GM19238 (cell line): ENCODE data around the gene SFTA2.
A peak's percentile ranks its signal among the peaks of the same experiment; 100 is the strongest.

Experiments used
- DNase-seq: peaks from one replicate; pipeline ENCODE4 v3.0.0; 2011; ENCODE audit warnings: low spot score; ENCODE audit not compliant: insufficient read length

The SFTA2 gene

DNA sequence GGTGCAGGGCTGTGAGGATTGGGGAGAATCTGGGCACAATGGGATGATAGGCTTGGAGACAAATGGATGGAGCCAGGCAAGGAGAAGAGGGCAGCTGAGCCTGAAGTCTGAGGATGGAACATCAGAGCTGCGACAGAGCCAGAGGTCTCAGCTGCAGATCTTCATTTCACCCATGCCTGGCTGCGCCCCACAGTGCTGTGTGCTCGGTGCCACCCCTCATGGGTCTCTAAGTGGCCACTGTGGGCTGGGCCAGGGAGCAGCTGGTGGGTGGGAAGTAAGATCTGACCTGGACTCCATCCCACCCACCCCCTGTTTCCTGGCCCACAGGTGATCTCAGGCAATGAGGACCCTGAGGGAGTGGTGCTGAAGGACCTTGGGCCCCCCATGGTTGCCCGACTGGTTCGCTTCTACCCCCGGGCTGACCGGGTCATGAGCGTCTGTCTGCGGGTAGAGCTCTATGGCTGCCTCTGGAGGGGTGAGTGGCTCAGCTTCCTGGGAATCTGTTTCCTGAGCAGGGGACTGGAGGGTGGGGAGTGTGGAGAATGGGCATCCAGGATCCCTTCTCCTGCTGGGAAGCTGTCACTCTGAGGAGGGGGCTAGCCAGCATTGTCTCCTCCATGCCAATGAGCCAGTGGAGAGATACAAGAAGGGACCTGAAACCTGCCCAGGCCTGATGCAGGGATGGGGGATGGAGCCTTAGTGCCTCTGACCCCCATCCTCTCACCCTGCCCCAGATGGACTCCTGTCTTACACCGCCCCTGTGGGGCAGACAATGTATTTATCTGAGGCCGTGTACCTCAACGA, 41.1 kb downstream of the SFTA2 start:
- no peak for DNase-seq

DNA sequence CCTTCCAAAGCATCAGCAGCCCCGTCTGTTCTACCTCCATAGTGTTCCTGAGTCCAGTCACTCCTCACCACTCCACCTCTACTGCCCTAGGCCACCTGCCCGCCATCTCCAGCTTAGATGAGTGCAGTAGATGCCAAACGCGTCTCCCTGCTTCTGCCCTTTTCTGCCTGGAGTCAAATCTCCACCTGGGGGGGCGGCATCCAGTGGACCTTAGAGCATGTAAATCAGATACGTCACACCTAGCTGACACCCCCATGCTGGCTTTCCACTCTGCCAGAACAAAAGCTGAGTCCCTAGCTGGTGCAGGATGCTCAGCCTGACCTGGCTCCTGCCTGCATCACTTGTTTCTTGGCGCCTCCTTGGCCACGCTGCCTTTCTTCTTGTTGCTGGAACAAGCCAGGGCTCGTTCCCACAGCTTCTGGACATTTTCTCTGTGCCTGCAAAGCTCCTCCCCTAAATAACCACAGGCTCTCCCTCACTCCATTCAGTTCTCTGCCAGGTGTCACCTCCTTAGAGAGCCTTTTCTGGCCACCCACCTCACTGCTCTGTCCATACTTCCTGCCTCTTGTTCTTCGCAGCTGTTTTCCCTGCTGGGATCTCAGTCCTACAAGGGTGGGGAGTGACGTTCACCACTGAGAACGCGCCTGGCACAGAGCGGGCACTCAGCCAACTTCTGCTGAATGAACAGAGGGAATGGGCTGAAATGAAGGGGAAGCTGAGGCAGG, 41.9 kb downstream of the SFTA2 start:
- DNase-seq, result no peak

DNA sequence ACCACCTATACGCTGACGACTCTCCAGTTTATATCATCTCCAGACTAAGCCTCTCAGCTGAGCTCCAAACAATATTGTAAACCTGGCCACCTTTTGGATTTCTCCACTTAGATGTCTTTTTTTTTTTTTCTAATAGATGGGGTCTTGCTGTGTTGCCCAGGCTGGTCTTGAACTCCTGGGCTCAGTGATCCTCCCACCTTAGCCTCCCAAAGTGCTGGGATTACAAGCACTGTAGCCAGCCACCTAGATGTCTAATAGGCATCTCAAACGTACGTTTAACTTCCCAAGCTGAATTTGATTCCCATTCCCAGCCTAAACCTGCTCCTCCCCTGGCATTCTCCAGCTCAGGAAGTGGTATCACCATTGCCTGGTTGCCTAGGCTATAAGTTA, 42.5 kb downstream of the SFTA2 start:
- DNase-seq, result no peak

DNA sequence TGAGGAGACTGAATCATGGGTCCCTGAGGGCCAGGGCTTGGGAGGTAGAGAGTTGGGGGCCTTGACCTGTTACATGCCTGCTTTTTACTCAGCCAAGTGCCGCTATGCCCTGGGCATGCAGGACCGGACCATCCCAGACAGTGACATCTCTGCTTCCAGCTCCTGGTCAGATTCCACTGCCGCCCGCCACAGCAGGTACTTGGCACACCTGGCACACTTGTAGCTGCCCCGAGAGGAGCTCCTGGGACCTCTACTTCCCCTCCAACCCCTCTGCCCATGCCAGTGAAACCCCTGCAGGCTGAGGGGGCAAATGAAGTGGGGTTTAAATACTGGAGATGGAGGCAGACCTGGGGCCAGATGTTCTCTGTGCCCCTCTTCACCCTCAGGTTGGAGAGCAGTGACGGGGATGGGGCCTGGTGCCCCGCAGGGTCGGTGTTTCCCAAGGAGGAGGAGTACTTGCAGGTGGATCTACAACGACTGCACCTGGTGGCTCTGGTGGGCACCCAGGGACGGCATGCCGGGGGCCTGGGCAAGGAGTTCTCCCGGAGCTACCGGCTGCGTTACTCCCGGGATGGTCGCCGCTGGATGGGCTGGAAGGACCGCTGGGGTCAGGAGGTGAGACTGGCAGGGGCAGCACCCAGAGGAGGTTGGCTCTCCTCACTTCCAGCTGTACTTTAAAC, 43.0 kb downstream of the SFTA2 start:
- DNase-seq, result no peak

DNA sequence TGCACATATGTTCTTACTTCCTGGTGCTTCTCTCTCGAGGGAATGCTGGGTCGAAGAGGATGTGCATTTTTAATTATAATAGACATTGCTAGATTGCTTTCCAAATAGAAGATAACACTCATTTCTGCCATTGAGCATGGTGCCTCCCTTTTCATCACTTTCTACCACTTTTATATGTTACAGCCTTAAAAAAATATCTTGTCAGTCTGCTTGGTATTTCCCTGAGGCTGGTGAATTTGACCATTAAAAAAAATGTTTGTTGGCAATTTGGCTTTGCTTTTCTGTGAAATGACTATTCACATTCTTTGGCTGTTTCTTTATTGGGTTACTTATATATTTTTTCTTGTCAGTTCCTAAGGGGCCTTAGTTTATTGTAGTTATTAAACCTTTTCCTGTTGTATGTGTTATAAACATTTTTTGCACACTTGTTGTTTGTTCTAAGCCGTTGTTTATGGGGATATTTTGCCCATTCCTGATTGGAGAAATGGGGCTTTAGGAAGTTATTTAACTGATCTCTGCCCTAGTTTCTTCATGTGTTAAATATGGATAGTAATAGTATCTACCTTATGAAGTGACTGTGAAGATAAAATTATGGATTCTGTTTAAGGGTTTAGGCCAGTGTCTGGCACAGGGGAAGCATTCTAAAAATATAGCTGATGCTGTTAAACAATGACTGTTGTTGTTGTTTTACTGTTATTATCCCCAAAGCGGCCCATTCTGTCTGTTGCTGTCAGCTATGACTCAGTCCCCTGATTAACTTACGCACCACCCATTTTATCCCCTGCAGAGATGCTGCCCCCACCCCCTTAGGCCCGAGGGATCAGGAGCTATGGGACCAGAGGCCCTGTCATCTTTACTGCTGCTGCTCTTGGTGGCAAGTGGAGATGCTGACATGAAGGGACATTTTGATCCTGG, 43.8 kb downstream of the SFTA2 start:
- DNase-seq, result no peak

DNA sequence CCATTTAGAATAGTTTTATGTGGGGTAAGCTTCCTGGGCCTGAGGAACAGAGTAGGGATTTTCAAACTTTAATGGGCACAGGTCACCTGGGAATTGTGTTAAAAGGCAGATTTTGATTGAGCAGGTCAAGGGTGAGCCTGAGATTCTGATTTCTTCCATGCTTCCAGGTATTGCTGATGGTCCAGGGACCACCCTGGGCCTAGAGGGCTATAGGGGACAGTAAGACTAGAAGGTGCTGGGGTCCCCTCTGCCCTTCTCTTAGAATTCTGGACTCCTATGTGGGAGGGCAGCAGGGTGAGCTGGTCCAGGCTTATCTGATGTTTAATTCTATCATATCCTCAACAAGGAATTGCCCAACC, 45.1 kb downstream of the SFTA2 start:
- DNase-seq, result no peak

DNA sequence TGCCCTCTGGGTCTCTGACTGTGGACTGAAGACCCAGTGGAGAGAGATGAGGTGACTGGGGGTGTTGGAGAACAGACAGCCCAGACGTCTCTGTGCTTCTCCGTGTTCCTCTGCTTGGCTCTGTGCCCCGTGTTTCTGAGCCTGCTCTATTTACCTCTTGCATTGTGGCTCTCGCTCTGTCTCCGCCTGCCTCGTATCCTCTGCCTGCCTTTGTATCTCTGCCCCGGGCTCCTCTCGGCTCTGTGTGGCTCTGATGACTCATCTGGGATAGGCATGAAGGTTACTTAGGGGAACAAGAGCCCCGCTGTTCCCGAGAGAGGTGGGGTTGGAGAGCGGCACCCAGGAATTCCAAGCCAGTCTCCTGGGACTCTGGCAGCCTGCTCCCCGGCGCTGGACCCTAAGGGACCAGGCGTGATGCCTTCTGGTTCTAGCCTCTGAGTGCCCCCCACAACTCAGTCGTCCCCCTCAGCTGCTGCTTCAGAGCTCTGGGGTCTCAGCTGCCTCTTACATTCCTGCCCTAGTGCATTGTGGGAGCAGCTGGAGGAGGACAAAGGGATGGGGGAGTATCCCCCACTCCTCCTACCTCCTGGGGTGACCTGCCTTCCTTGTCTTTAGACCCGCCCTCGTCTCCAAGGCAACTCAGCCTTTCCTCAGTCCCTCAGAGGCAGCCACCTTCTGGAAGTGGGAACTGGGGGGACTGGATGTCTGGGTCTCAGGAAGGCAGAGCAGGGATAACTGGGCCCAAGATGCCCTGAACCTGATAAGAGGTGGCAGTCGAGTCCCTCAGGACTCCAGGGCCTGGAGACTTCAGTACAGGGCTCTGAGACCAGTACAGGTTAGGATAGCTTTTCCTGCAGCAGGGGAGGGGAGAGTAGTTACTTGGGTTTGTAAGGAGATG, 45.7 kb downstream of the SFTA2 start:
- no peak for DNase-seq

DNA sequence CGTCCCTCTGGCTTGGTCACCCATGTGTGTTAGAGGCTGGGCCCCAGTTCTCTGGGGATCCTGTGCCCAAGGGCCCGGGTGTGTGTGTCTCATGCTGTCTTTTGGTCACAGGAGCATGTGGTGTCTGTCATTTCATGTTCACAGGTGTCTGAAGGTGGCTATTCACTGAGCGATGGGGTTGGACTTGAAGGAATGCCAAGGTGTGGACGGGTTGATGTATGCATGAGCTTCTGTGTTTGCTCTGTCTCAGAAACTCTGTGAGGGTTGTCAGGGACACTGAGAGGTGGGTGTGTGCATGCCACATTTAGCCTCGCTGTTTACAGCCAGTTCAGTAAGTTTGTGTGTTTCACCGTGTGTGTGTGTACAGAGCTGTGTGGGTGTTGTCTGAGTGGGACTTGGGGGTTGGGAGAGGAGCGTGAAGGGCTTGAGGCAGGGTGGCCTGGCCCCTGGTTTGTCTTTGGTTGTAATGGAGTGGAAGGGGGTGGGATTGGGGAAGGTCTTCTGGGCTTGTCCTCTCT, 46.4 kb downstream of the SFTA2 start:
- DNase-seq, result no peak

DNA sequence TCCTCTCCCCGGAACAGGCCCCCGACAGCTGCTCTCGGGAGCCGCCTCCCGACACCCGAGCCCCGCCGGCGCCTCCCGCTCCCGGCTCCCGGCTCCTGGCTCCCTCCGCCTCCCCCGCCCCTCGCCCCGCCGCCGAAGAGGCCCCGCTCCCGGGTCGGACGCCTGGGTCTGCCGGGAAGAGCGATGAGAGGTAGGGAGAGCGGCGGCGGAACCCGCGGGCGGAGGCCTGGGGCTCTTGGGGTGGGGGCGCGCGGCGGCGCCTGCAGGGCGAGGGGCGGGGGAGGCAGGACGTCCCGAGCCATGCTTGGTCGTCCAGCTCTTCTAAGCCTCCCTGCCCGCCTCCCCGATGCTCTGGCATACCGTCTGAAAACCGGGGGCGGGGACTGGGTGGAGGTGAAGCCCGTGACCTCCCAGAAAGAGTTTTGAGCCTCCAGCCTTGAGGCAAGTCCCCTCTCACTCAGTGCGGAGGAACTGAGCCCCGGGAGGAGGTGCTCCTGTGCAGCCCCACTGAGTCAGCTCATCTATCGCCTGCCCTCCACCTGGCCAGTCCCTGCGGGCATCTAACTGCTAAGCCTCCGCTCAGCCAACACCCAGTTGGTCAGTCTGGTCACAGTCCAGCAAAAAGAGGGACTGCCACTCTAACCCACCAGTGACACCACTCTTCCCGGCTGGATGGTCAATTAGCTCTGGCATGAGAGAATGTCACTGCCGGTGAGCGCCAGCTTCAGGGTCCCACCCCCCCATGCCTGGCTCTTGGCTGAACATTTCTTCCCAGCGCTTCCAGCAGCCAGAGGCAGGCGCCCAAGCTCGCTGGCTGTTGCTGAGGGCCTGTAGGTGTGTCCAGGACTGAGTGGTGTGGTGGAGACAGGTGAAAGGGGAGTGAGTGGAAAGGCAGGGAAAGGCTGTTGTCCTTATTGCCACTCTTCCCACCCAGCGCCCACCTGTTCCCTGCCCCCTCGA, 47.2 kb downstream of the SFTA2 start:
- DNase-seq, result peak; percentile 63

DNA sequence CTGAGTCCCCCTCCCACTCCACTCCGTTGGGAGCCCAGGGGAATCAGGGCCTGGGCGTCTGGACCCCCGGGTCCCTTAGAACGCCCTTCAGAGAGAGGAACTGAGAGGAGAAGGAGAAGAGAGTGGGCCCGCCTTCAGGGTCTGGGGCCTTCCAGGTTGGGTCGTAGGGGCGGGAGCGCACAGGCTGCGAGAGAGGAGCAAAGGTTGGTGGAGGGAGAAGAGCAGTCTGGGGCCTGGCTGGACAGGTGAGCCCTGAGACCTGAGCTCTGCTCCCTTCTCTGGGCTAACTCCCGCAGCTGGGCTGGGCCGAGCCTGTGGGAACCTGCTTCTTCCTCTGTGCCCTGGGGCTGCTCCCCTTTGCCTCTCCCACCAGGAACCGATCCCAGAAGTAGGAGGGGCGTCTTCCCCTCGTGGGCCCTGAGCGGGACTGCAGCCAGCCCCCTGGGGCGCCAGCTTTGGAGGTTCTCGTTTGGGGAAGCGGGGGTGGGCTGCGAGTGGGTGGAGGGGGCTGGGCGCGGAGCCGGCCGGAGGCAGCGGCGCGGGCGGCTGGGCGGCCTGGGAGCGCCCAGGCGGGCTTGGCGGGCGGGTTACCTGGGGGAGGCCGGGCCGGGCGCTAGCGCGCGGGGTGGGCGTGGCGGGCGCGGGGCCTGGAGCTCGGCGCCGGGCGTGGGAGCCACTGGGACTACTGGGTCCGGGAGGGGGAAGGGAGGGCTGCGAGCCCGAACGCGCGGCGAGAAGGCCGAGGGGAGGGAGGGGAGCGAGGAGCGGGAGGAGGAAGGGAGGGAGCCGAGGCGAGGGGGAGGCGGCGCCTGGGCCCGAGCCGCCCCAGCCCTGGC, 48.1 kb downstream of the SFTA2 start, which contains the start of gene DDR1:
DDR1 (plus strand) TSS at position 835 of the 836 bp plus-strand sequence. CDS start 4,211 bp downstream, outside the sequence.
- DNase-seq, result peak; percentile 79

DNA sequence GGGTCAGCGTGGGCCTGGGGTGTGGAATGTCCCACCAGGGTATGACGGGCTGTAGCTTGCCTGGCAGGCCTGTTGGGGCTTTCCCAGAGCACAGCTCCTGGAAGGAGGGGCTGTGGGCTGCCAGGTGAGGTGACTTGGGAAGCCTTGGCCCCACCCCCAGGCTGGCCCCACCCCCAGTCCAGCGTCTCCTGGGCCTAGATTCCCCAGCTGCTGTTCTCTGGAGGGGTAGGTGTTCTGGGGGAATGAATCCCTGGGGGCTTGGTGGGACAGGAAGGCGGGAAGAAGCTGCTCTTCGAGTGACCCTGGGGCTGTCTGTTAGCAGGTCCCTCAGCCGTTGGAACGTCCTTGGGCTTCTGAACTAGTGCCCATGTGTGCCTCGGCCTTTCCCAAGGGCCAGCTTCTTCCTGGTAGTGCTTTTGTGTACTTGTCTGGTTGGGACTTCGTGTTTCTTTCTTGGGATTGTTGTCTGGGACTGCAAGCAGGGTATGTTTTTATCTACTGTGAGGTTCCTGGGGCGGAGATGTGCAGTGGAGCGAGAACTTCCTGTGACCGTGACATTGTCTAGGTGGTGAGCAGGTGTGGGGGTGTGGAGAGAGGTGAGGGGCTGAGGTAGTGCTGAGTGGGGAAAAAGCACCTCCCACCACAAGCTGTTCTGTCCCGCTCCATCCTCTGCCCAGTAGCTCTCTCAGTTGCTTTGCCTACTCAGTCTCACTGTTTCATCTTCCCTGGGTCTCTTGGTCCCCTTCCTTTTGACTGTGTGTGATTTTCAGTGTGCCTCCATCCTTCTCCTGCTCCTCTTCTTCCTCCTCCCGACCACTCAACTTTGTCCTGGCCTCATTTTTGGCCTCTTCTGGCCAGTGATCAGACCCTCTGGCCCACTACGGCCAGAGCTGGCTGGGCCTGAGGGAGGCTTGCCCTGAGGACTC, 48.9 kb downstream of the SFTA2 start:
- DNase-seq, result peak; percentile 61

DNA sequence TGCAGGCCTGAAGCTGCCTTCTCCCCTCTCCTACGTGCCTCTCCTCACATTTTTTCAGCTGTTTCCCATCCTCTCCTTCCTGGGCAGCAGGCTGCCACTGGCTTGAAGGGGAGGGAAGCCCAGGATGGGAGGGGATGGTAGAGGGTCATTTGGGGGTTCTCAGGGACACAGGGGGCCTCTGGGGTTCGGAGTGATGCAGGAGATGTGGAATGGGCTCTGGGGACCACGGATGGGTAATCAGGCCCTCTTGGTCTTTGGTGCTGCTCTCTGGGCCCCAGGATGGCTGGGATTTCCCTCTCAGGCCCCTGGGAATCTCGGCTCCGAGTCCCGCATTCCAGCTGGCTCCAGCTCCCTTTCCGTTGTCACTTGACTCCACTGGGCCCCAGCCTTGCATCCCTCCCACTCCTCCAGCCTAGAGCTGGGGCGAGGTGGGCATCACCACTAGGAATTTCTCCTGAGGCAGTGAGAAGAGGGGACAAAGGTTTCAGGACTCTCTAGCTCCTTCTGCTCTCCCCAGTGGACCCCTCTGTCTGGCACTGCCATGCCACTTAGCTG, 49.7 kb downstream of the SFTA2 start:
- no peak for DNase-seq

DNA sequence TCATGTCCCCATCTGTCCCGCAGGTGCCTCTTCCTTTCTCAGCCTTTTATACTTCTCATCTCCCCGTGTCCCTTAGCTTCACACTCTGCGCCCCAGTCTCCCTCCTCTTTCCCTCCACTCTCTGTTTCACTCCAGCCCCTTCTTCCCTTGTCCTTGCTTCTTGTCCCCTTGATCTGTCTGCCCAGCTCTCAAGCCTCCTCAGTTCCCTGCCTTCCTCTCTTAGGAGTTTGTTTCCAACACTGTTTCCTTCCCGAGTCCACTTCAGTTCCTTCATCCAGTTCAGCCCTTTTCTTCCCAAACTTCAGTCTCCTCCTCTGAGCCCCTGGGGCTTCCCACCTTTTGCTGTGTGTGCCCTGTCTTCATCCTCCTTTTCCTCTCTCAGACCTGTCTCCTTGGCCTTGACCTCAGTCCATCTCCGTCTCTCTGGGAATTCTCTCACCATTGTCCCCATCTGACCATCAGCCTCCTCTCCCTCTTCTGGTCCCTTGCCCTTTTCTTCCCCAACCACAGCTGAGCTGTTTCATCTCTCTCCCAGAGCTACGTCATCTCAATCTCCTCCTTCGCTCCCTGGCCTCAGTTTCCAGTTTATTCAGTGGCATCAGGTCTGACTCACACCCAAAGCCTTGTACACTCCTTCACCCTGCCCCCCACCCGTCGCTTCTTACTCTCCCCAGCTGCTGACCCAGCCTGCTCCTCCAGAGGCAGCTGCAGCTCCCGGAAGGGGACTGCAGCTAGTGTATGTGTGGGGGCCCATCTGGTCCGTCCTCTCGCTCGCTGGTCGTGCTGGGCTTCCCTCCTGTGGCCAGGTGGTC, 50.4 kb downstream of the SFTA2 start:
- no peak for DNase-seq
